Activated CD4-positive, alpha-beta T cell treated with anti-CD3 and anti-CD28 coated beads, Interleukin-2, Interleukin-4, amounts not matched to agents 100 ng/mL and 50 ng/mL, durations not matched to agents 16 hours and 8 hours (primary cell): Measurements from ENCODE around the gene RPS10.
A peak's percentile ranks its signal among the peaks of the same experiment; 100 is the strongest.
"Not testable (repeated sequence)": the region's sequence is repeated elsewhere in the genome, so short reads cannot be mapped to it uniquely, and the experiment has no call there.

Source experiments
- DNase-seq: peaks from one replicate; pipeline ENCODE4 v3.0.0-alpha.2; 2020; ENCODE audit warnings: low spot score

Gene RPS10

GRCh38 chr6:34447910-34448309 lies 22.0 kb upstream of the RPS10 start:
- no peak for DNase-seq

GRCh38 chr6:34447386-34447785 lies 21.5 kb upstream of the RPS10 start:
- DNase-seq = no peak

- DNase-seq = no peak
These were observed 19.5 kb upstream of the RPS10 start for GRCh38 chr6:34445313-34445860.

GRCh38 chr6:34441526-34441925 lies 15.7 kb upstream of the RPS10 start:
- DNase-seq = no peak

GRCh38 chr6:34439442-34439841 lies 13.6 kb upstream of the RPS10 start:
- no peak for DNase-seq

- DNase-seq = no peak
These were observed 12.8 kb upstream of the RPS10 start for GRCh38 chr6:34438705-34439104.

GRCh38 chr6:34437644-34437970 lies 11.7 kb upstream of the RPS10 start:
- no peak for DNase-seq

GRCh38 chr6:34436803-34437643 lies 11.2 kb upstream of the RPS10 start:
- no peak for DNase-seq

GRCh38 chr6:34435916-34436315 lies 10.0 kb upstream of the RPS10 start:
- DNase-seq = no peak

GRCh38 chr6:34425132-34425497 lies 754 bp downstream of the RPS10 start:
- no peak for DNase-seq

- DNase-seq = no peak
These were observed 1.4 kb downstream of the RPS10 start for GRCh38 chr6:34424200-34425131.

GRCh38 chr6:34423254-34423653 lies 2.6 kb downstream of the RPS10 start:
- no peak for DNase-seq

- no peak for DNase-seq
These were observed 7.5 kb downstream of the RPS10 start for GRCh38 chr6:34418367-34418766.

- DNase-seq = no peak
These were observed 8.9 kb downstream of the RPS10 start for GRCh38 chr6:34416877-34417371.

GRCh38 chr6:34414999-34415858 lies 10.6 kb downstream of the RPS10 start:
- DNase-seq = peak; percentile 29

- peak; percentile 22 for DNase-seq
These were observed 13.1 kb downstream of the RPS10 start for GRCh38 chr6:34412643-34413214.

GRCh38 chr6:34412016-34412415 lies 13.9 kb downstream of the RPS10 start:
- no peak for DNase-seq

GRCh38 chr6:34407915-34408314 lies 18.0 kb downstream of the RPS10 start:
- DNase-seq = not testable (repeated sequence)

- DNase-seq = no peak
These were observed 29.4 kb downstream of the RPS10 start for GRCh38 chr6:34396518-34396917.

- DNase-seq = no peak
These were observed 31.9 kb downstream of the RPS10 start for GRCh38 chr6:34393966-34394305.

GRCh38 chr6:34393191-34393965 lies 32.5 kb downstream of the RPS10 start:
- DNase-seq = no peak
